GM19452 (cell line): ENCODE data around the gene OTP.

Experiments used
- ATAC-seq: cut with Tn5 transposase; IDR thresholded peaks from one replicate; pipeline ENCODE4 v1.9.1; 2021; ENCODE audit not compliant: unreplicated experiment

The OTP gene

GRCh38 chr5:77637998-77638762, at the start of gene OTP:
TSS of gene OTP (minus strand) at chr5:77638713. CDS start at chr5:77638549, 164 bp downstream.
- ATAC-seq, result no peak

DNA sequence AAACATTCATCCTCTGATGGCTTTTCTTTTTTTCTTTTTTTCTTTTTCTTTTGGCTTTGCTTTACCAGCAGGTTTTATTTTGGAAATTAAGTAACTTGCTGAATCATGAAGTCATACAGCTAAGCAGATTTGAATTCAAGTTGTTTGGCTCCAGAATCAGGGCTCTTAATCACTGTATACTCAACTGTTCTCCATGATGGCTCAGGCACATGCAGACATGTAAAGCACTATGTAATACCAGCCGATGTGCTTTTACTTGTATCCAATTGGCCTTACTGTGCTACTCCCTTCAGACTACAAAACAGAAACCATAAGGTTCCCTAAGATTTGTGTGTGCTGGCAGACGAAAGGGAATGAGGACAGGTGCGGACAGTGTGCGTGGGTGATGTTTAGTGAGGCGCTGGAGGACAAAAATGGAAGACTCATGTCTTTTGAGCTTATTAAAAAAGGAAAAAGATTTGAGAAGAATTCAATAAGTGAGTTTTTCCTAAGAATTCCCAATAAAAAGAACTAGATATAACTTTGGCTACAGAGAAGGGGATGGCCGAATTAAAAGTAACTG, 44.7 kb upstream of the OTP start:
- ATAC-seq, result no peak

GRCh38 chr5:77670526-77670925, 32.0 kb upstream of the OTP start:
- ATAC-seq, result no peak

GRCh38 chr5:77669677-77670076, 31.2 kb upstream of the OTP start:
- no peak for ATAC-seq

DNA sequence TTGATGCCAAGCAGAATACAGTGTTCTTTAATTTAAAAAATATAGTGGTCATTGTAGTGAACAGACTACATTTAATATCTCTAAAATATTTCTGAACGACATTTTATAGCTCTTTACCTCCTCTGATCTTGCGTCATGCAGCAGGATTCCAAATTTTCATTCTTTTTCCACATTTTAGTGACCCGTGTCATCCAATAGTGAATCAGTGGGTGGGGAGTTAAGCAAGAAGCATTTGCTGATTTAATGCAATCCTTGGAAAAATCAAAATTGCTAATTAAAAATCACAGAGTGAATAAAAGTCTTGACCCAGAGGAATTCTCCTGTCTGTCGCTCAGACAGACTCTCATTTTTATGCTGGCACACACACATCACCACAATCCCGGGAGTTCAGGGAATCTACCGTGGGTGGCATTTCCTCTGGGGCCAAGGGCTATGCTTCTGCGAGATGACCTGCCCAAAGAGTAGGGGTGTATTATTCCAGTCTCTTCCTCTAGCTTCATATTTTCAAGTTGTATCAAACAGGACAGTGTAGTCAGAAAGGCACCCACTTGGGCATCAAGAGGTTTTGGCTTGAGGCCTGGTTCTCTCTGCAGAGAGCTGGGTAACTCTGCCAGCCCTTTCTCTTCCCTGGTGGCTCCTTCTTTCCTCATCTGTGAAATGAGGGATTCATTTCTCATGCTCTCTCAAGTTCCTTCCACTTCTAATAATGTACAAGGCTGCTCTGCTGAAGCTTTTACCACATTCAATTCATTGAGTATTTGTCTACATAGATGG, 24.8 kb upstream of the OTP start:
- no peak for ATAC-seq

DNA sequence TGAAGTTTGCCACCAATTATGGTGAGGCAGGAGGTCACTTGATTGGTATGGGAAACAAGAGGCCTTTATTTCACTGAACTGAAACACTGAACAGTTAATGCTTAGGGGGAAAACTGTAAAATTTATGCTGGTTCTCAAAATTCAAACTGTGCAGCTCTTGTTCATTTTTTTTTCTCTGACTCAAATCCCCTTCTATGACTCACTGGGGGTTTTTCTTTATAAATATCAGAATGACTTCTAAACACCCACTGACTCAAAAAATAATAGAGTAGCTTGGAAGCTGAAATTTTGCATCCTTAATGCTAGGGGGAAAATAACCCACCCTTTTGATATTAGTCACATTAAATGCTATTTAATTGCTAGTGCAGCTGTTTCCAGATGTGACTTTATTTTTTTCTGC, 24.1 kb upstream of the OTP start:
- ATAC-seq, result no peak

DNA sequence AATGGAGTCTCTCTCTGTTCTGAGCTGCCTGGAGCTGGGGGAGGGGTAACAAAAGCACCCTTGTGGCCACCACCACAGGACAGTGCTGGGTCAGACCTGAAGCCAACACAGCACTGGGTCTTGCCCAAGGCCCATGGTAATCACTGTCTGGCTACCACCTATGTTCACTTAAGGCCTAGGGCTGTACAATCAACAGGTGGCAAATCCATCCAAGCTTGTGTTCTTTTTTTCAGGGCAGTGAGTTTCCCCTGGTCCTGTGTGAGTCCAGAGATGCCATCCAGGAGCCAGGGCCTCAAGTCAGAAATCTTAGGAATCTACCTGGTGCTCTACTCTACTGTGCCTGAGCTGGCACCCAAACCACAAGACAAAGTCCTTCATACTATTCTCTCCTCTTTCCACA, 20.1 kb upstream of the OTP start:
- no peak for ATAC-seq

- ATAC-seq, result no peak
Measured at GRCh38 chr5:77651343-77651742, 12.8 kb upstream of the OTP start.

- no peak for ATAC-seq
Measured at GRCh38 chr5:77650686-77651085, 12.2 kb upstream of the OTP start.

DNA sequence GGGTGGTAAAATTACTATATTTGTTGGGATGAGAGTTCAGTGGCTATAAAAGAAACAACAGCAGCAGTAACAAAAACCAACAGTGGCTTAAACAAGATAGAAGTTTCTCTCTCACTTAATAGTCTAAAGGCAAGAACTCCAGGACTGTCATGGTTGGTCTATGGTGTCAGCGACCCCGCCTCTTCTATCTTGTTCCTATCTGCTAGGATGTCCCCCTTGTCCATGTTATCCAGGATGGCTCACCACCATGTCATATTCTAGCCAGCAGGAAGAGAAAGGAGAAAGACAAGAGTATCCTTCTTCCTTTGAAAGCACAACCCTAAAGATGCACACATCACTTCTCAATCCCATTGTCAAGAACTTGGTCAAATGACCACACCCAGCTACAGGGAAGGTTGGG, 11.3 kb upstream of the OTP start:
- no peak for ATAC-seq

GRCh38 chr5:77645995-77646639, 7.6 kb upstream of the OTP start:
- no peak for ATAC-seq

DNA sequence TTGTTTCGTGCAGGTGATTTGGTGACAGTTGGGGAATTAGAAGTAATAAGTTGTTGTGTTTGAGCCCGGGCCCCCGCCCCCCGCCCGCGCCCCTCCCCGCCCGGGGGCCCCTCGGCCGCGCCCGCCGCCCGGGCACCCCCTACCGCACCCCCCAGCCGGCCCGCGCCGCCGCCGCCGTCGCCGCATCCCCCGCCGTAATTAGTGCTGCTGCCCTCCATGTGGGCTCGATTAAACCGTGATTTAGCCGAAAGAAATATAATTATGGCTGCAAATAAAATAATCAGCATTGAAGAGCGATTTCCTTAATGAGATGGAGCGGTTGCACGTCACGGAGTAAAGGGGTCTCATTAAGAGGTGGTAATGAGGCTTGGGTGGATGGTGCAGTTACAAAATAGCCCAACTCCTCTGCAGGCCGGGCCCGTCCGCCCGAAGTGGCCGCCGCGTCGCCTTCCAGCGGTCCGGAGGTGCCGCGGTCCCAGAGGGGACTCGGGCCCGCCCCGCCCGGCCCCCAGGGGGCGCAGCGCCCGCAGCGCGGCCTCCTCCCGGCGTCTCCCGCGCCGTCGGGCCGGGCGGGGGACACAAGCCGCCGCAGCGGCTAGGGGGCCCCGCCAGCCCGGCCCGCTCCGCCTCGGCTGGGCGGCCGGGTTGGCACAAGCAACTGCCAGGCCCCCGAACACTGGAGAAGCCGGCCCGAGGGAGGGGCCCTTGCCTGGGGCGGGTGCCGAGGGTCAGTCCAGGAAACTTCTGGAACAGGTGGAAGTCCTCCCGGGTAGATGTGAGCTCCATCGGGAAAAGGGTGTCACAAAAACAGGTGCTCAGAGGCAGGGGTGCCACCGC, 6.9 kb upstream of the OTP start:
- ATAC-seq, result no peak

DNA sequence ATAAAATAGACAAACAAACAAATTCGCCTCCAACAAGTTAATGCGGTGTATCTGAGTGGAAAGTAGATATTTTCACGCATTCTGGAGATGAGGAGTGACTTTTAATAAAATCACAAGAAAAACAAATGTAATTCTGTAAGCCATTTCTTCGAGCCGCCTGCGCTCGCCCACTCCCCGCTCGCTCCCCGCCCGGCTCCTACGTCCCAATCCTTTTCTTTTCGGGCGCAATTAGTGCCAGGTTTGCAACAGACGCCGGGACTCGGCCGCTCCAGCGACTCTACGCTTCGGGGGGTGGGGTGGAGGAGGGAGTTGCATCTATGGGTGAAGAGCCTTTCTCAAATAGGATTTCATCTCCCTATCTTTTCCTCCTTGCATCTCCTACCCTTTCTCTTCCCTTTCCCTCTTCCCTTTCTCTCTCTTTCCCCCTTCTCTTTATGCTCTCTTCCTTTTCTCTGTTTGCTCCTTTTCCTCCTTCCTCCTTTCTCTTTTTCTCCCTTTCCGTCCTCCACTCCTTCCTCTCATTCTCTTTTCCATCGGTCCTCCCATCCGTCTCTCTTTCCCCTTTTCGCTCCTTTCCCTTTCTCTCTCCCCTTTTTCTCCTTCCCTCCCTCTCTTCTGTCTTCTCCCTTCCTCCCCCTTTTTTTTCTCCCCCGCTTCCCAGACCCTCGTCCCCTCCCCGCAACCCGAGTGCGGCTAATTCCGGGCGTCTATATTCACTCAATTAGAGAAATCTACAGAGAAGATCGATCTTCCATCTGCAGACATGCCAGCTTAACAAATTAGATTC, 6.1 kb upstream of the OTP start:
- ATAC-seq, result no peak

- no peak for ATAC-seq
Measured at GRCh38 chr5:77643654-77644370, 5.3 kb upstream of the OTP start.

DNA sequence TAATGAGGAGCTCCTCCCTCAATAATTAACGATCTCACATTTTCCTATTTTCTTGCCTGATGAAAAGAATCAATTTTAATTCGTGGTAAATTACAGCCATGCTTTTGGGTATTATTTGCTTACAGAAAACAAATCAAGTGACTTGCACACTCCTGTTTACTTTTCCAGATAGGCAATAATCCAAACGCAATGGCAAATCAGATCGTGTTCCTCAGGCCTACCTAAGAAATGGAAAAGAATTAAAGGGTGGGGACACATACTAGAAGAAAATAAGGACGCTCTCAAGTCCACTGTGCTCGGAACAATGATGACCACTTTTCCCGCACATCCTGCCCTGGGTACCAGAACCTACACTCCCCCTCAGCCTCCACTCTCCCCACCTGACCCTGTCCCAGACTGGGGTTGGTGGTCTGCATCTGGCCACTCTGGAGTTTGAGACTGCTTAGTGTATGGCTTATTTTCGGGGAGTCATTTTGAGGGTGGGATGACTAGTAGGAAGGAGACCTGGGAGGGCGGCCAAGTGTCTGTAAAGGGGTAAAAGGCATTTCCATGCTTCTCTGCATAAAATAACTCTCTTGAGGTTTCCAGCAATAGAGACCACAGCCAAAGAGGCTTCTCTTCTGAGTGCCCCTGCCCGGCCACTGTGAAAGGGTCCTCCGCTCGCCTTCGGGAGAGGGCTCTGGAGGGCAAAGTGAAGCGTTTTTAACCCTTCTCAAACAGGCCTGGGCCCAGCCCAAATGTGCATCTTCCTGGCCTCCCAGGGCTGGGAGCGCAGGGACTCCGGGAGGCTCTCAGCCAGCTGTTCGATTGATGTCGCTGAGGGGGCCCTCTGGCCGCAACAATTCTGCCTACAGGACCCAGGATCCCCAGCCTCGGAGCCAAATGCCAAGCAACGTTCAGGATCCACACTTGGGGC, 4.5 kb upstream of the OTP start:
- ATAC-seq, result no peak

DNA sequence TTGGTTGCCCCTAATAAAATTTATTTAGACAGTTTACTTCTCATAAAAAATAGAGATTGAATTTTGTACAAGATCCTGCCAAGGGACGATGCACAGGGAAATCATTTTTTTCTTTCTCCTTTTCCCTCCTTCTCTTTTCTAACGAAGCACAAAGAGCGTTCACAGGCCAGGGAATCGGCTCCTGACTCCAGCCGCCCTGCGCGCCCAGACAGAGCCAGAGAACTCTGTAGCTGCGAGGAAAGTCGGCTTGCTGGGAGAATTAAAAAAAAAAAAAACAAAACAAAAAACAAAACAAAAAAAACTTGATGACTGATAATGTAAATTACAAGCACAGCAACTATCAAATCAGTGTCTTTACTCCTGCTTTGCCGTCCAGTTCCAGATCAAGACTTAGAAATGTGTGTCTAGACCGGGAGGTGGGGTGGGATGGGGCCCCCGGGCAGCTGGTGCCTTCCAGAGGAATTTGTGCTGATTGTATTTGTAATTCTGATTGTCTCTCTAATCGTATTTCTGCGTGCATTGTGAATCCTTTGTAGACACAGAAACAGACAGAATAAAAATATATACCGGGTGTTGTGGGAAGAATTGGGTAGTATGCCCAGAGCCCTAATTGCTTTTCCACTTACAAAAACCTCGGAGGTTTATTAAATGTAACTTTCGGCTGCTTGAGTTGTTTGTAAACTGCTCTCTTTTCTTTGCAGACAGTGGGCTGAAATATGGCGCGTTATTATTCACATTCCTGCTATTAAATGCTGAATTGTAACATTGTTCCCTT, 3.6 kb upstream of the OTP start:
- no peak for ATAC-seq

GRCh38 chr5:77641397-77641943, 3.0 kb upstream of the OTP start:
- no peak for ATAC-seq
